Measurements from ENCODE around the gene TRIM72. TPM values are rescaled to one million over a fixed set of nuclear protein-coding genes. Genes with fewer than 3 reads are reported as not detected.

Gene TRIM72
- total and polyA plus RNA-seq, 2 of the 8 experiments (the other 6 are each of a cell fraction or from before 2014, with no cell fraction given): 0.57 to 2.1 TPM

DNA sequence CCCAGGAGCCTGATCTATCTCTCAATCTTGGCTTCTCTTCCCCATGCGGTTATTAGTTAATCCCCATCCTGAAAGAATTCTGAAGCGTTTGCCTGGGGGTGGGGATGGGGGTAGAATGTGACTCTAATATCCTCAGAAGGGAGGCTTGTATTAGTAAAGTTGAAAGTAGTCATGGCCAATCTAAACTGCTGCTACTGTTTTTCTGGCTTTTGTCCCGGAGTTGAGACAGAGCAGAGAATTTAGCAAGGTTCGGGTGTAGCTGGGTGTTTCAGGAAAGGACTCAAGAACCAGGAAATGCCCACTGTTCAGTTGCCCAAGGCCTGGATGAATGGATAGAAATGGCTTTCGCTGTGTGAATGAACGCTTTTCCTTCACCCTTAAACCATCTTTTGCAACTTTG is 28.3 kb downstream of the TRIM72 start (continued):
- no peak for TF ChIP-seq HDAC6 (IDR thresholded peaks at IDR 0.05; ENCODE audit: low read depth, low read length)
- TF ChIP-seq YY1 (IDR thresholded peaks at IDR 0.05; ENCODE audit: low read depth, low read length): no peak
- no peak for TF ChIP-seq TEAD4 (IDR thresholded peaks at IDR 0.05; ENCODE audit: low read depth, low read length)
- TF ChIP-seq JUND (IDR thresholded peaks at IDR 0.05; ENCODE audit: low read length): no peak
- TF ChIP-seq FOSL1 (IDR thresholded peaks at IDR 0.05; ENCODE audit: insufficient read depth, low read depth, low read length): no peak

All from H1 (cell line).